Measurements from ENCODE around the gene GREM1. TPM values are rescaled to one million over a fixed set of nuclear protein-coding genes. Genes with fewer than 3 reads are reported as not detected.
A peak's percentile ranks its signal among the peaks of the same experiment; 100 is the strongest.

GREM1 gene
- total and polyA plus RNA-seq, 2 of the 4 experiments (the other 2 are of a cell fraction) = 848 to 852 TPM

DNA sequence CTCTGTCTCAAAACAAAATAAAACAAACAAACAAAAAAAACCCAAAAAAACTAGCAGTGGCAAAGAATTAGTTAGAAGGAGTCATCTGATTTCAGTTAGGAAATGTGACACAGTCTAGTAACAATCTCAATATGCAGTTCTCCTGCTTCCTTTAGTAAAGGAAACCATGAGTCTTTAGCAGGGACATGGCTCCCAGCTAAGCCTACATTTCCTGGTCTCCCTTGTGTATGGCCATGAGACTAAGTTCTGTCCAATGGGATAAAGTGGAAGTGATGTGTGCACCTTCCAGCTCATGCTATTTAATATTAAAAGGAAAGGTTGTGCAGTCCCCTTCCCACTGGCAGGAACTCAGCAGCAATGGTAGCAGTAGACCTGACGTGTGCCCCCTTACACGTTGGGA lies 74.6 kb downstream of the GREM1 start:
- no TSS peak for BruUV-seq (replicated peaks)
- H2BK20ac ChIP-seq (ENCODE audit: low read depth, low read length) = peak overlapping the region; percentile 32; the same call in 1 of the 2 replicates
- H3K9me1 ChIP-seq (ENCODE audit: insufficient read depth, low read length) = peaks cover 19% of the 10 kb centered on the region
- no peak for ATAC-seq (ENCODE audit: low read depth)
- no peak overlapping the region for H2AK9ac ChIP-seq (replicated peaks; ENCODE audit: low read depth, low read length, poor library complexity)
- H3K18ac ChIP-seq (ENCODE audit: low read depth, low read length) = peak overlapping the region; percentile 74; the same call in 1 of the 2 replicates
- H3K9ac ChIP-seq (ENCODE audit: low read depth, low read length) = no peak overlapping the region
- H4K8ac ChIP-seq (ENCODE audit: low read depth in 2 of 2, low read length in 2 of 2) = peak overlapping the region; percentile 5 to 45; a peak in 3 of 4 replicates
- H4K91ac ChIP-seq (ENCODE audit: insufficient read depth, low read depth, low read length) = peak overlapping the region; percentile 8; the same call in 1 of the 2 replicates
- H3K27me3 ChIP-seq (ENCODE audit: control insufficient read depth, insufficient read depth, low read length) = no peaks in the 10 kb centered on the region
- H2AFZ ChIP-seq (replicated peaks; ENCODE audit: low read length, poor library complexity) = no peak overlapping the region
- peak overlapping the region; percentile 52 for H2AK5ac ChIP-seq (ENCODE audit: low read depth, low read length)
- ChIA-PET CTCF (no interaction called here), POLR2A (ENCODE audit: unreplicated experiment) (no interaction called here)
- 0 out of 2 replicates have a peak, but pooled peaks cover 5% of the 10 kb centered on the region for H3K36me3 ChIP-seq (ENCODE audit: control insufficient read depth, insufficient read depth, low read length)
- dilution Hi-C loops (cut with HindIII; ENCODE audit: low sequenced_read_pairs, unreplicated experiment) = no loop called here
- H3K23ac ChIP-seq (ENCODE audit: low read depth, low read length) = peak overlapping the region; percentile 35; the same call in 1 of the 2 replicates
- H3K14ac ChIP-seq (replicated peaks; ENCODE audit: low read depth, low read length) = peak overlapping the region; percentile 38; the same call in 1 of the 2 replicates
- no peak overlapping the region for H3K4me2 ChIP-seq (ENCODE audit: low read depth, low read length)
- H3K4me3 ChIP-seq (ENCODE audit: insufficient read depth, low read depth, low read length) = no peak overlapping the region
- no peak for DNase-seq
- H4K5ac ChIP-seq (ENCODE audit: low read depth, low read length) = peak overlapping the region; percentile 60; the same call in 1 of the 2 replicates
- no peak overlapping the region for H3K56ac ChIP-seq (ENCODE audit: extremely low read depth, insufficient read depth, low read length)
- in situ Hi-C loops (cut with MboI; ENCODE audit: low sequenced_read_pairs) = no loop called here
- H3K79me1 ChIP-seq (ENCODE audit: low read depth in 1 of 2, low read length in 2 of 2) = peaks cover 16 to 56% of the 10 kb centered on the region in 2 experiments
- WGBS, 2 experiments (ENCODE audit: extremely low coverage in 2 of 2, insufficient read length in 1 of 2) = 70% methylated on average over 2 of the region's 2 CpGs; no CpG with 5 or more reads in 1 of the 2 experiments
- H2BK15ac ChIP-seq (ENCODE audit: low read depth, low read length) = peak overlapping the region; percentile 84; the same call in 1 of the 3 replicates
- H3K4me1 ChIP-seq (ENCODE audit: control insufficient read depth, insufficient read depth, low read length) = peaks cover 23% of the 10 kb centered on the region
- H2BK120ac ChIP-seq (ENCODE audit: low read depth, low read length) = peak overlapping the region; percentile 58
- H4K20me1 ChIP-seq (ENCODE audit: insufficient read depth, low read length) = no peaks in the 10 kb centered on the region
- no peak for TF ChIP-seq RAD21 (IDR thresholded peaks at IDR 0.05; ENCODE audit: low read length)
- intact Hi-C loops (cut with micrococcal nuclease) = no loop called here
- H2BK5ac ChIP-seq (ENCODE audit: low read depth, low read length, poor library complexity, severe bottlenecking) = peak overlapping the region; percentile 7
- peak overlapping the region; percentile 63; the same call in 1 of the 2 replicates for H3K4ac ChIP-seq (ENCODE audit: low read depth, low read length)
- H3K9me3 ChIP-seq (ENCODE audit: control insufficient read depth, insufficient read depth, low read length) = no peaks in the 10 kb centered on the region
- no peak overlapping the region for H3K27ac ChIP-seq (ENCODE audit: insufficient read depth, low read length)

Other genes starting within 250 kb of the GREM1 start
- 0.72 and 0.83 TPM in 2 replicates for gene GOLGA8N, start 124.5 kb upstream of the GREM1 start, total RNA-seq (2012; rRNA removed)
- 1.2 and 1.8 TPM in 2 replicates for gene GOLGA8N, start 124.5 kb upstream of the GREM1 start, polyA plus RNA-seq (2012; rRNA removed)
- 28.6 and 29.0 TPM in 2 replicates for gene ARHGAP11A, start 102.5 kb upstream of the GREM1 start, total RNA-seq (2012; rRNA removed)
- gene ARHGAP11A, start 102.5 kb upstream of the GREM1 start, polyA plus RNA-seq (2012; rRNA removed) = 8.5 and 9.9 TPM in 2 replicates
- 7.9 and 8.3 TPM in 2 replicates for gene SCG5, start 76.3 kb upstream of the GREM1 start, total RNA-seq (2012; rRNA removed)
- gene SCG5, start 76.3 kb upstream of the GREM1 start, polyA plus RNA-seq (2012; rRNA removed) = 15.6 and 16.8 TPM in 2 replicates